ENCODE data around the gene ACAP3.
"Not testable (repeated sequence)": the region's sequence is repeated elsewhere in the genome, so short reads cannot be mapped to it uniquely, and the experiment has no call there.

The ACAP3 gene

GRCh38 chr1:1262758-1263157 lies 45.0 kb downstream of the ACAP3 start:
- no peak for DNase-seq (ENCODE audit: low spot score)

DNA sequence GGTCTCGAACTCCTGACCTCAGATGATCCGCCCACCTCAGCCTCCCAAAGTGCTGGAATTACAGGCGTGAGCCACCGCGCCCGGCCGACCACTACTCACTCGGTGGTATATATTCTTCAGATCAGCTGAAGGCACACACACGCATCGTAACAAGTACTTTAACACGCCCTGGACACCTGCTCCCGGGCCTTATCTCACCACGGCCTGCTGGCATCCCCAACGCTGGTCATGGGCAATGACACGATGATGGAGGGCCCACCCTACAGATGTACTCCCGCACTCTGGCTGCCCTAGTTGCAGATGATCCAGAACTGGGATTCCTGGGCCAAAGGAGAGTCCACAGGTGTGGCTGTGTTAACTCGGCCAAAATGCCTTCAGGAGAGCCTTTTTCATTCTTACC lies 45.7 kb downstream of the ACAP3 start:
- DNase-seq (ENCODE audit: low spot score) = no peak

GRCh38 chr1:1260843-1261560 lies 46.7 kb downstream of the ACAP3 start:
- no peak for DNase-seq (ENCODE audit: low spot score)

- no peak for DNase-seq (ENCODE audit: low spot score)
Measured at GRCh38 chr1:1259951-1260600, 47.7 kb downstream of the ACAP3 start.

DNA sequence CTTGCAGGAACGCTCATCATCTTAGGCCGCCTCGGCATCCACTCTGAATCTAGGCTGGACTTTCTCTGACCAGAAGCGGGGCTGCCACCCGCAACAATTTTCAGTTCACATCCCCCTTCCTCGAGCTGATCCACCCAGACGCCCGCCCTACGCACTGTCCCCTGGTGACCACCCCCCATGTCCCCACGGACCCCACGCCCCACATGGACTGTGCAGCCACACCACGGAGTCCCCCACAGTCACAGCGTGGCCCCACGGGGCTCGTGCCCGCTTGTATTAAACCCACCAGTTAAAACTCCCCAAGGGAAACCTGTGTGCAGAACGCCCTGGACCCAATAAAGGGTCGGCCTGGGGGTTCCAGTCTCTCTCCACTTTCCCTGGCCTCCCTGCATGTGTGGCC lies 48.2 kb downstream of the ACAP3 start:
- no peak for DNase-seq (ENCODE audit: low spot score)

- DNase-seq (ENCODE audit: low spot score) = no peak
Measured at GRCh38 chr1:1259119-1259488, 48.6 kb downstream of the ACAP3 start.

DNA sequence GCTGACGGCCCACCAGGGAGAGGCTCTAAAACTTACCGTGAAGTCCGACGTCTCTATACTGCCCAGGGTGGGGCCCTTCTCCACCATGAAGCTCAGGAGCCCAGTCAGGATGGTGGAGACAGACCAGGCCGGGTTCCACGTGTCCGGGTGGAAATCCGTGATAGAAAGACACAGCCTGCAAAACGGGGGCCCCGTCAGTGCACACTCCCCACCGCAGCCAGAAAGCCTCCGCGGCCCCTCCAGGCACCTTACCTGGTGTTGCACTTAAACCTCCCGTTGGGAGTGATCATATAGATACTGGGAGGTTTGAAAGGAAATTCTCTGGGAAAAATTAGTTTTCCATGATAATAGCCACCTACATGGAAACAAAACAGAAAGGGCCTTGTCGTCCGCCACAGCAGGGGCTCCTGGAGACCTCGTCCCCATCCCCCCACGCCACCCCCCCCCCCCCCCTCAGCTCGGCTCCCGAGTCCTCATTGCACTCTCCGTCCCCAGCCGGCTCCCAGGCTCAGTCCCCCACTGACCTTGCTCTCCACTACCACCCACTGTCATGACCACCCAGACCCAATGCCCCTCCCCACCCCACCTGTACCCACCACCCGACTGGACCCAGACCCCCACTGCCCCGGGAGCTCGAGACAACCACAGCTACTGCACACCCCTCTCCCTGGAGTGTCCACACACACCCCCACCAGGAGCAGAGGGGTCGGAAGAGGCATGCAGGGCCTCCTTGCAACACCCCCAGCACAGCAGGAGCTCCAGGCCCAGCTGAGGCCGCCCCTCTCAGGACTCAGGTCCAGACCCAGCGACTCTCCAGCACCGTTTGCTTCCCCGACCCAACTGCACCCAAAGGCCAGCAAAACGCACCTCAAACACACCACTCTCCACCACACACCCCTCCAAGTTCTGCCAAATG lies 50.5 kb downstream of the ACAP3 start:
- DNase-seq (ENCODE audit: low spot score) = no peak

GRCh38 chr1:1255611-1256010 lies 52.1 kb downstream of the ACAP3 start:
- no peak for DNase-seq (ENCODE audit: low spot score)

GRCh38 chr1:1255078-1255477 lies 52.7 kb downstream of the ACAP3 start:
- DNase-seq (ENCODE audit: low spot score) = no peak

GRCh38 chr1:1254667-1254998 lies 53.1 kb downstream of the ACAP3 start:
- DNase-seq (ENCODE audit: low spot score) = no peak

DNA sequence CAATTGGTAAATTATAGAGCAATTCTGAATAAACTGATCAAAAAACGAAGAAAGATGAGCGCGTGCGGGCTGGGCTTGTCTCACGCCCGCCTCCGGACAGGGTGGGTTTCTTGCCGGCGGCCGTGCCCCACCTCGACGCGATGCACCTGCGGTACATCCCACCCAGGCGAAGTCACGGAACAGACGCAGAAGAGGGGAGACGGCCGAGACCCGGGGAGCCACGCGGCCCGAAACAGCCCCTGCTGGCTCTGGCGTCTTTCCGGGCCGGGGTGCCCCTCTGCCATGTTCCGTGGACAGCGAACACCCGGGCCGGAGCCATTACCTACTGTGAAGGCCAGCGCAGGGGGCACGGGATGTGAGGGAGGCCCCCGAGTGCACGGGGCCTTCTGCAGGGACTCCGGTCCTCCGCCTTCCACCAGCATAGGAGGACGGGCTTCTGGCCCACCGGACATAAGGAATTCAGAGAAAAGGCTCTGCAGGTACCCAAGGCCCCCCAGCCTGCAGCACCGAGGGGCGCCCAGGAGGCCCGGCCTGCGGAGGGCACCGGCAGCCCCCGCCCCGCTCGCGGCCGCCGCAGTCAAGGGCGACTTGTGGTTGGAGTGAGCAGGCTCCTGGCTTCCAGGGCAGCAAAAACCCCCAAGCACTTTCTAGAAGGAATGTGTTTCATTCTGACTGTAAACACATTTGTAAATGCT lies 53.6 kb downstream of the ACAP3 start:
- DNase-seq (ENCODE audit: low spot score) = no peak

DNA sequence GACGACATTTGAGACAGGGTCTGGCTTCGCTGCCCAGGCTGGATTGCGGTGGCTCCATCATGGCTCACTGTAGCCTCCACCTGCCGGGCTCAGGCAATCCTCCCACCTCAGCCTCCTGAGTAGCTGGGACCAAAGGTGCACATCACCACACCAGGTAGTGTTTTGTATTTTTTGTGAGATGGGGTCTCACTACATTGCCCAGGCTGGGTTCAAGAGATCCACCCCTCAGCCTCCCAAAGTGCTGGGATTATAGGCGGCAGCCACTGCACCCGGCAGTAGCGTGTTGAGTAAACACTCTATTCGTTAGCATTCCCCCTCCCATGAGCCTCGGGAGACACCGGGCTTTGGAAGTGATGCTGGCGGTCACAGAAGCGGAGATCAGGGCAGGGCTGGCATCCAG lies 54.4 kb downstream of the ACAP3 start:
- DNase-seq (ENCODE audit: low spot score) = no peak

- DNase-seq (ENCODE audit: low spot score) = no peak
Measured at GRCh38 chr1:1250786-1251284, 56.9 kb downstream of the ACAP3 start.

GRCh38 chr1:1248009-1248913 lies 59.5 kb downstream of the ACAP3 start:
- DNase-seq (ENCODE audit: low spot score) = not testable (repeated sequence)

GRCh38 chr1:1247341-1247913 lies 60.3 kb downstream of the ACAP3 start:
- DNase-seq (ENCODE audit: low spot score) = no peak

GRCh38 chr1:1246577-1247340 lies 61.0 kb downstream of the ACAP3 start, which contains the start of gene C1QTNF12:
Gene C1QTNF12, minus strand, starts transcription at chr1:1246722. Its CDS starts 32 bp downstream, at chr1:1246690.
- no peak for DNase-seq (ENCODE audit: low spot score)

DNA sequence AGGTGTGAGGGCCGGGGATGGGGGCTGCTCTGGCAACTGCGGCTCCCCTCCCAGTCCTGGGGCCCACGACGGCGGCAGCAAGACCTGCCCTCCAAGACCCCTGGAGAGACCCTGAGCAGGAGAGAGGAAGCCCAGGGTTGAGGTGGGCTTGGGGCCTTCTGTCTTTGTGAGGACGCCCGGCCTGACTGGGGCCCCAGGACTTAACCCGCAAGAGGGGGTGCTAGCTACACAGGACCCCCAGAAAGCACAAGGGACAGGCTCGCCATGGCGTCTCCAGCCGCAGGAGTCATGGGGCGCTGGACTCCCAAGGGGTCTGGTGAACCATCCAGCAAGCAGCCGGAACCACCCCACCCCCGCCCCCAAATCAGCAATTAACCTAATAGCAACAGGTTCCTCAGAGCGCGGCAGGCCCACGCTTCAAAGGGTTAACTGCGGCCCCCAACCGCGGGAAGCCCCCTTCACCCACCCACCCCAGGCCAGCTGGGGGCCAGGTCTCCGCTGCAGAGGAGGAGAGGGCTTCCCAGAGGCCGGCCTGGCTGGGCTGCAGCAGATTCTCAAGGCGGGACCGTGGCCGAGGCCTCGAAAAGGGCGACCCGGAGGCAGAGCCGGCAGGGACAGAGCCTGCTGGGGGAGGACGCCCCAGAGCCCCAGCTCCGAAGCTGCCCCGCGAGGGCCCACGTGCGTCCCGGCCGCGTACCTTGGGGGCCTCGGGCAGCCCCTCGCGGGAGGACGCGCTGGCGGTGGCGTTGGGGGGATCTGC lies 61.7 kb downstream of the ACAP3 start:
- no peak for DNase-seq (ENCODE audit: low spot score)

DNA sequence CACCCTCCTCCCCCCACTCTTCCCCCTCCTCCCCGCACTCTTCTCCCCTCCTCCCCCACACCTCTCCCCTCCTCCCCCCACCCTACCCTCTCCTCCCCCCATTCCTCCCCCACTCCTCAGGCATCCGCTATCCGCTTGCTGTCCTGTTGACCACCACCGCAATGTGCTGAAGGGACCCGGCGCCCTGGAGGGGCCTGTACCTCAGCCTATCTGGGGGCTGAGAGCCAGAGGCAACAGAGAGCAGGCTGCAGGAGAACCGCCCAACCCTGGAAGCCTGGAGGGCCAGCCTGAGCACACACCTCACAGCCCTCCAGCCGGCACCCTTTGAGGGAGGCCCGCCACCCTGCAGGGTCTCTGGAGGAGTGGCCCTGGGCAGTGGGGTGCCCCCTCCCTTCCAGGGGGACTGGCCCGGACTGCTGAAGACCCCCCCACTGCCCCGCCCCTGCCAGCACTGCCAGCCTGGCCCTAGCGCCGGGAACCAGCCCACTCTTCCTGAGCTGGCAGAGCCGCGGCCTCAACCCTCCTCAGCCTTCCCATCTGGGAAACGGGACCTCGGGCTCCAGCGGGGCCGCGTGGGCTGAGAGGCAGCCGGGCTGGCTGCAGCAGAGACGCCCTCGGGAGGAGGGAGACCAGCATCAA lies 62.4 kb downstream of the ACAP3 start:
- DNase-seq (ENCODE audit: low spot score) = no peak
